HCT116 (cell line): ENCODE results near the gene MNAT1. TPM values are rescaled to one million over a fixed set of nuclear protein-coding genes. Genes with fewer than 3 reads are reported as not detected.

Experiments used
- ATAC-seq: fragments of 200-7000 bp; cut with Tn5 transposase; 2 replicates; pipeline ENCODE4 v1.9.1; 2020; ENCODE audit warnings: mild to moderate bottlenecking, moderate library complexity
- BruUV-seq: library from RNA; stranded (reverse); fragments of 400-500 nt; replicated peaks from 2 replicates; lab custom pipeline; 2021; lab: Mats Ljungman, UMichigan
- CTCF ChIA-PET: fragments of 300-600 bp; sonication (Branson Sonifier 250); formaldehyde crosslinking; loops from one replicate; lab custom pipeline; 2021; ENCODE audit warnings: antibody characterized with exemption; lab: Charles Lee
- POLR2A ChIA-PET: fragments of 300-600, 350-600 bp; sonication (Branson Sonifier 250); formaldehyde crosslinking; loops from one replicate; lab custom pipeline; 2021; ENCODE audit warnings: antibody characterized with exemption; lab: Charles Lee
- RAD21 ChIA-PET, 2 experiments: fragments of 300-600 bp; sonication (Branson Sonifier 250); formaldehyde crosslinking; loops; one replicate each; lab custom pipeline; 2023; ENCODE audit warnings: low total read pairs in 2 of 2; ENCODE audit not compliant: uncharacterized antibody in 2 of 2, unreplicated experiment in 2 of 2, low non-redundant PET in 1 of 2; lab: Charles Lee
- DNase-seq: peaks from one replicate; pipeline ENCODE4 v3.0.0-alpha.2; 2010; ENCODE audit warnings: low read depth, low spot score
- H2AFZ ChIP-seq: fragments of 200-600 bp; shearing (Covaris generic), sonication (generic); 2 replicates; pipeline ENCODE4 v1.6.1; 2017; ENCODE audit warnings: low read depth, mixed run types, mixed read lengths, antibody characterized with exemption, low read length; ENCODE audit not compliant: poor library complexity, severe bottlenecking
- H3K27ac ChIP-seq: 2 replicates; pipeline ENCODE4 v1.5.1; 2012; ENCODE audit warnings: low read depth, low read length
- H3K27me3 ChIP-seq: fragments of 200-600 bp; sonication (generic); 2 replicates; pipeline ENCODE4 v1.6.1; 2016; ENCODE audit warnings: mixed run types, low read length, mixed read lengths; ENCODE audit not compliant: insufficient read depth
- H3K36me3 ChIP-seq, 2 experiments: fragments of 200-500 bp in 1 of 2; fragments of 200-600 bp in 1 of 2; sonication (Bioruptor generic) in 1 of 2; sonication (generic) in 1 of 2; 2 replicates each; pipeline versions ENCODE4 v1.5.1 to v1.6.1; 2014 to 2016; ENCODE audit warnings: low read length in 2 of 2, inconsistent platforms in 1 of 2, mixed read lengths in 1 of 2, mixed run types in 1 of 2; ENCODE audit not compliant: insufficient read depth in 2 of 2, control insufficient read depth in 1 of 2
- H3K4me1 ChIP-seq, 2 experiments: fragments of 200-600 bp in 1 of 2; sonication (generic) in 1 of 2; 2 replicates each; pipeline versions ENCODE4 v1.5.1 to v1.6.1; 2012 to 2017; ENCODE audit warnings: low read length in 2 of 2, inconsistent platforms in 1 of 2, mild to moderate bottlenecking in 1 of 2, mixed read lengths in 1 of 2, mixed run types in 1 of 2, moderate library complexity in 1 of 2; ENCODE audit not compliant: insufficient read depth in 2 of 2, control insufficient read depth in 1 of 2
- H3K4me2 ChIP-seq: fragments of 200-600 bp; sonication (generic); 2 replicates; pipeline ENCODE4 v1.6.1; 2017; ENCODE audit warnings: mixed run types, low read length, mixed read lengths
- H3K4me3 ChIP-seq, 2 experiments: fragments of 200-600 bp in 1 of 2; sonication (generic) in 1 of 2; replicated peaks in 1 of 2; 2 replicates each; pipeline ENCODE4 v1.5.1; 2011 to 2016; ENCODE audit warnings: low read length in 2 of 2, control low read depth in 1 of 2, low read depth in 1 of 2, mild to moderate bottlenecking in 1 of 2, mixed read lengths in 1 of 2, mixed run types in 1 of 2
- H3K79me2 ChIP-seq: fragments of 200-600 bp; sonication (generic); 2 replicates; pipeline ENCODE4 v1.6.1; 2017; ENCODE audit warnings: mild to moderate bottlenecking, mixed run types, low read length, moderate library complexity, mixed read lengths; ENCODE audit not compliant: insufficient read depth
- H3K9ac ChIP-seq: fragments of 200-600 bp; sonication (generic); 2 replicates; pipeline ENCODE4 v1.6.1; 2016; ENCODE audit warnings: low read length, mixed read lengths
- H3K9me2 ChIP-seq: fragments of 200-600 bp; sonication (generic), shearing (Covaris generic); 2 replicates; pipeline ENCODE4 v1.6.1; 2017; ENCODE audit warnings: mixed run types, mild to moderate bottlenecking, moderate library complexity; ENCODE audit not compliant: insufficient read depth
- H3K9me3 ChIP-seq, 2 experiments: fragments of 200-500 bp in 1 of 2; fragments of 200-600 bp in 1 of 2; sonication (Bioruptor generic) in 1 of 2; sonication (generic) in 1 of 2; 2 replicates each; pipeline ENCODE4 v1.6.1; 2014 to 2017; ENCODE audit warnings: low read length in 2 of 2, mixed read lengths in 2 of 2, inconsistent platforms in 1 of 2, low read depth in 1 of 2, mild to moderate bottlenecking in 1 of 2, mixed run types in 1 of 2, moderate library complexity in 1 of 2; ENCODE audit not compliant: control insufficient read depth in 1 of 2, insufficient read depth in 1 of 2
- H4K20me1 ChIP-seq: fragments of 200-600 bp; sonication (generic), shearing (Covaris generic); 2 replicates; pipeline ENCODE4 v1.6.1; 2017; ENCODE audit warnings: mixed run types, mild to moderate bottlenecking, moderate library complexity; ENCODE audit not compliant: insufficient read depth
- CEBPB ChIP-seq: IDR thresholded peaks from 2 replicates; pipeline ENCODE4 v1.6.1; 2012; ENCODE audit warnings: low read depth
- CTCF ChIP-seq, 3 experiments: fragments of 200-600 bp in 1 of 3; sonication (generic) in 1 of 3; IDR thresholded peaks in 2 of 3; conservative IDR thresholded peaks in 1 of 3; 2 replicates each; pipeline ENCODE4 v1.5.1; 2012 to 2017; ENCODE audit warnings: low read depth in 2 of 3, low read length in 2 of 3, antibody characterized with exemption in 1 of 3, borderline replicate concordance in 1 of 3, control low read depth in 1 of 3, mild to moderate bottlenecking in 1 of 3, mixed read lengths in 1 of 3, mixed run types in 1 of 3, moderate library complexity in 1 of 3; ENCODE audit not compliant: insufficient read depth in 1 of 3
- EGR1 ChIP-seq: IDR thresholded peaks from 2 replicates; pipeline ENCODE4 v1.6.1; 2012; ENCODE audit warnings: low read depth
- ELF1 ChIP-seq: IDR thresholded peaks from 2 replicates; pipeline ENCODE4 v1.6.1; 2012; ENCODE audit warnings: low read depth, borderline replicate concordance
- EZH2 ChIP-seq: fragments of 200-600 bp; sonication (generic); IDR thresholded peaks from 2 replicates; pipeline ENCODE4 v1.6.1; 2017; ENCODE audit warnings: antibody characterized with exemption, mixed run types
- FOSL1 ChIP-seq: IDR thresholded peaks from 2 replicates; pipeline ENCODE4 v1.6.1; 2012; ENCODE audit warnings: low read depth
- MAX ChIP-seq: IDR thresholded peaks from 2 replicates; pipeline ENCODE4 v1.6.1; 2012
- POLR2A ChIP-seq: IDR thresholded peaks from 2 replicates; pipeline ENCODE4 v1.7.0; 2011; ENCODE audit warnings: borderline replicate concordance; ENCODE audit not compliant: insufficient read depth, insufficient read length; ENCODE audit errors: extremely low read depth
- SRF ChIP-seq: IDR thresholded peaks from 2 replicates; pipeline ENCODE4 v1.6.1; 2012; ENCODE audit warnings: low read depth
- TCF7L2 ChIP-seq: IDR thresholded peaks from 2 replicates; pipeline ENCODE4 v1.7.0; 2011; ENCODE audit warnings: borderline replicate concordance, inconsistent platforms; ENCODE audit not compliant: insufficient read depth, insufficient read length; ENCODE audit errors: extremely low read depth
- YY1 ChIP-seq: IDR thresholded peaks from 2 replicates; pipeline ENCODE4 v1.6.1; 2011; ENCODE audit warnings: low read length, low read depth, moderate library complexity, mild to moderate bottlenecking; ENCODE audit not compliant: insufficient replicate concordance; ENCODE audit errors: extremely low read depth
- ZBTB33 ChIP-seq: IDR thresholded peaks from 2 replicates; pipeline ENCODE4 v1.6.1; 2011; ENCODE audit warnings: mild to moderate bottlenecking, low read length, moderate library complexity; ENCODE audit not compliant: insufficient replicate concordance; ENCODE audit errors: extremely low read depth
- ZNF274 ChIP-seq: fragments of 200-500 bp; sonication (Bioruptor generic); IDR thresholded peaks from 2 replicates; pipeline ENCODE4 v1.6.1; 2014; ENCODE audit warnings: mild to moderate bottlenecking, low read depth, low read length, inconsistent platforms
- intact Hi-C: fragments of 100-400 bp; cut with micrococcal nuclease; formaldehyde crosslinking; loops from 2 replicates; pipeline ENCODE4 v1.10.0; 2022
- total RNA-seq: library from RNA; stranded (reverse); gene quantifications from one replicate; pipeline ENCODE4 v1.2.1, GENCODE V29; 2021; ENCODE audit not compliant: unreplicated experiment
- TF ChIP-seq, protein P1 (sequence below): IDR thresholded peaks from 2 replicates; pipeline ENCODE4 v1.6.1; 2012; ENCODE audit warnings: low read depth

MNAT1 gene
- total RNA-seq, 1 experiment from 2014 or later: 49.3 TPM

DNA sequence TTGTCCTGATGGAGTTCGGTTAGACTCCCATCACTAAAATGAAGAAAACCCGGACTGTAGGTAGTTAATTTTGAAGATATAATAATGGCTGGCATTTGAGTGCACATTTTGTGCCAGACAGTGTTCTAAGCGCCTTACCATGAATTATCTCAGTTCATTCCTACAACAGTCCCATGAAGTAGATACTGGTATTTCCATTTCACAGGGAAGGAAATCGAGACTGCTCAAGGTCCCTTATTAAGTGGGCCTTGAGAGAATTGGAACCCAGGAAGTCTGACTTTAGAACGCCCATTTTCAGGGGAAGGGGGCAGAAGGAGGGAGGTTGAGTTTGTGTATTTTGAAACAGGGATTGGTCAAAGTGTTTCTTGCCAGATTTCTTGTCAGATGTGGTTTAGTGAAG lies 855 bp downstream of the MNAT1 start:
- H3K4me3 ChIP-seq: peak overlapping the region; percentile 85 to 90
- CTCF ChIA-PET: no interaction called here
- ATAC-seq: 0 out of 2 replicates have a peak, but pooled peaks have one; percentile 2
- peaks cover 52% of the 10 kb centered on the region for H3K79me2 ChIP-seq
- no peak overlapping the region for H3K27ac ChIP-seq
- POLR2A ChIA-PET: no interaction called here
- H3K4me2 ChIP-seq: peak overlapping the region; percentile 82
- intact Hi-C loops: no loop called here
- RAD21 ChIA-PET: no interaction called here
- no peaks in the 10 kb centered on the region for H3K9me3 ChIP-seq
- no peaks in the 10 kb centered on the region for H4K20me1 ChIP-seq
- no peak for DNase-seq
- no peaks in the 10 kb centered on the region for H3K9me2 ChIP-seq
- BruUV-seq: no TSS peak
- no peak for TF ChIP-seq ELF1
- TF ChIP-seq TCF7L2: no peak
- TF ChIP-seq CEBPB: no peak
- TF ChIP-seq FOSL1: no peak
- TF ChIP-seq SRF: no peak
- no peak for TF ChIP-seq ZNF274
- TF ChIP-seq EZH2: no peak
- TF ChIP-seq EGR1: no peak
- no peak for TF ChIP-seq MAX
- TF ChIP-seq CTCF (IDR thresholded peaks at IDR 0.05 in 2 of 3, conservative IDR thresholded peaks at IDR 0.05 in 1 of 3; ENCODE audit: borderline replicate concordance in 1 of 3, insufficient read depth in 1 of 3, low read depth in 2 of 3, low read length in 2 of 3): no peak
- no peak for TF ChIP-seq POLR2A
- TF ChIP-seq, protein P1, sequence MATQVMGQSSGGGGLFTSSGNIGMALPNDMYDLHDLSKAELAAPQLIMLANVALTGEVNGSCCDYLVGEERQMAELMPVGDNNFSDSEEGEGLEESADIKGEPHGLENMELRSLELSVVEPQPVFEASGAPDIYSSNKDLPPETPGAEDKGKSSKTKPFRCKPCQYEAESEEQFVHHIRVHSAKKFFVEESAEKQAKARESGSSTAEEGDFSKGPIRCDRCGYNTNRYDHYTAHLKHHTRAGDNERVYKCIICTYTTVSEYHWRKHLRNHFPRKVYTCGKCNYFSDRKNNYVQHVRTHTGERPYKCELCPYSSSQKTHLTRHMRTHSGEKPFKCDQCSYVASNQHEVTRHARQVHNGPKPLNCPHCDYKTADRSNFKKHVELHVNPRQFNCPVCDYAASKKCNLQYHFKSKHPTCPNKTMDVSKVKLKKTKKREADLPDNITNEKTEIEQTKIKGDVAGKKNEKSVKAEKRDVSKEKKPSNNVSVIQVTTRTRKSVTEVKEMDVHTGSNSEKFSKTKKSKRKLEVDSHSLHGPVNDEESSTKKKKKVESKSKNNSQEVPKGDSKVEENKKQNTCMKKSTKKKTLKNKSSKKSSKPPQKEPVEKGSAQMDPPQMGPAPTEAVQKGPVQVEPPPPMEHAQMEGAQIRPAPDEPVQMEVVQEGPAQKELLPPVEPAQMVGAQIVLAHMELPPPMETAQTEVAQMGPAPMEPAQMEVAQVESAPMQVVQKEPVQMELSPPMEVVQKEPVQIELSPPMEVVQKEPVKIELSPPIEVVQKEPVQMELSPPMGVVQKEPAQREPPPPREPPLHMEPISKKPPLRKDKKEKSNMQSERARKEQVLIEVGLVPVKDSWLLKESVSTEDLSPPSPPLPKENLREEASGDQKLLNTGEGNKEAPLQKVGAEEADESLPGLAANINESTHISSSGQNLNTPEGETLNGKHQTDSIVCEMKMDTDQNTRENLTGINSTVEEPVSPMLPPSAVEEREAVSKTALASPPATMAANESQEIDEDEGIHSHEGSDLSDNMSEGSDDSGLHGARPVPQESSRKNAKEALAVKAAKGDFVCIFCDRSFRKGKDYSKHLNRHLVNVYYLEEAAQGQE: no peak
- TF ChIP-seq ZBTB33: no peak
- no peak for TF ChIP-seq YY1
- no peaks in the 10 kb centered on the region for H3K36me3 ChIP-seq
- H3K9ac ChIP-seq: peak overlapping the region; percentile 85
- H3K27me3 ChIP-seq: no peaks in the 10 kb centered on the region
- H3K4me1 ChIP-seq: peaks cover 0 to 14% of the 10 kb centered on the region in 2 experiments; a peak in 3 of 4 replicates
- H2AFZ ChIP-seq: no peak overlapping the region
